ENCODE measurements around the gene CFAP77.

CFAP77 gene

DNA sequence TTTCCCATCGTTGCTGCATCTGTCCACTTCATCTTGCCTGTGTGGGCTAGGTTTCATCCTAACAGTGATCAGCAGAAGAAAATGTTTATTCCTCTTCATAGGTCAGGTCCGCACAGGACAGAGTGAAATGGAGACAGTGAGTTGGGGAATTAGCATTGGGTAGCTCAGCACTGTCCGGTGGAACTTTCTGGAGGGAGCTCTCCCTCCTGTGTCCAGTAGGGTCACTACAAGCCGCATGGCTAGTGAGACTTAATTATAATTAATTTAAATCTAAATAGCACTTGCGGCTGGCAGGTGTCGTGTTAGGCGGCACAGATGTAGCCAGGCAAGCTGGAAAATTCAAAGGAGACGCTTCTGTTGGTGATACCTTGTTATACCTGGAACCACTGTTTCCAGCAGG is 48.4 kb downstream of the CFAP77 start:
- Mint-ChIP-seq H3K36me3 (ENCODE audit: low read depth) (no peaks in the 10 kb centered on the region), H3K9me3 (no peaks in the 10 kb centered on the region), H3K27me3 (ENCODE audit: low read depth) (peaks cover 54% of the 10 kb centered on the region), H3K4me1 (peaks cover 11% of the 10 kb centered on the region), H3K4me3 (no peak overlapping the region), H3K27ac (no peak overlapping the region)
- TF ChIP-seq, protein P1, sequence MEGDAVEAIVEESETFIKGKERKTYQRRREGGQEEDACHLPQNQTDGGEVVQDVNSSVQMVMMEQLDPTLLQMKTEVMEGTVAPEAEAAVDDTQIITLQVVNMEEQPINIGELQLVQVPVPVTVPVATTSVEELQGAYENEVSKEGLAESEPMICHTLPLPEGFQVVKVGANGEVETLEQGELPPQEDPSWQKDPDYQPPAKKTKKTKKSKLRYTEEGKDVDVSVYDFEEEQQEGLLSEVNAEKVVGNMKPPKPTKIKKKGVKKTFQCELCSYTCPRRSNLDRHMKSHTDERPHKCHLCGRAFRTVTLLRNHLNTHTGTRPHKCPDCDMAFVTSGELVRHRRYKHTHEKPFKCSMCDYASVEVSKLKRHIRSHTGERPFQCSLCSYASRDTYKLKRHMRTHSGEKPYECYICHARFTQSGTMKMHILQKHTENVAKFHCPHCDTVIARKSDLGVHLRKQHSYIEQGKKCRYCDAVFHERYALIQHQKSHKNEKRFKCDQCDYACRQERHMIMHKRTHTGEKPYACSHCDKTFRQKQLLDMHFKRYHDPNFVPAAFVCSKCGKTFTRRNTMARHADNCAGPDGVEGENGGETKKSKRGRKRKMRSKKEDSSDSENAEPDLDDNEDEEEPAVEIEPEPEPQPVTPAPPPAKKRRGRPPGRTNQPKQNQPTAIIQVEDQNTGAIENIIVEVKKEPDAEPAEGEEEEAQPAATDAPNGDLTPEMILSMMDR (IDR thresholded peaks at IDR 0.05; ENCODE audit: unreplicated experiment in 3 of 3): no peak

DNA sequence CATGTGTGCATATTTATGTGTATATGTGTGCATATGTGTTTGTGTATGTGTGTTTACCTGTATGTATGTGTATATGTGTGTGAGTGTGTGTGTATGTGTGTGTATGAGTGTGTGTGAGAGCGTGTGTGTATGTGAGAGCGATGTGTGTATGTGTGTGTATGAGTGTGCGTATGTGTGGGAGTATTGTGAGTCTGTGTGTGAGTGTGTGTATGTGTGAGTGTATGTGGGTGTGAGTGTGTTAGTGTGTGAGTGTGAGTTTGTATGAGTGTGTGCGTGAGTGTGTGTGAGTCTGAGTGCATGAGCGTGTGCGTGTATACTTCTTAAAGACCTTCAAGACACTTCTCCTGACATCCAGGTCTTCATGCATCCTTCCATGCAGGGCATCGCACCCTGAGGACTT is 49.6 kb downstream of the CFAP77 start:
- no peaks in the 10 kb centered on the region for H3K9me3 Mint-ChIP-seq
- peaks cover 11% of the 10 kb centered on the region for H3K4me1 Mint-ChIP-seq
- no peaks in the 10 kb centered on the region for H3K36me3 Mint-ChIP-seq (ENCODE audit: low read depth)
- no peak overlapping the region for H3K4me3 Mint-ChIP-seq
- H3K27ac Mint-ChIP-seq: no peak overlapping the region
- H3K27me3 Mint-ChIP-seq (ENCODE audit: low read depth): peaks cover 52% of the 10 kb centered on the region
- TF ChIP-seq, protein P1 (IDR thresholded peaks at IDR 0.05; ENCODE audit: unreplicated experiment in 3 of 3): no peak

DNA sequence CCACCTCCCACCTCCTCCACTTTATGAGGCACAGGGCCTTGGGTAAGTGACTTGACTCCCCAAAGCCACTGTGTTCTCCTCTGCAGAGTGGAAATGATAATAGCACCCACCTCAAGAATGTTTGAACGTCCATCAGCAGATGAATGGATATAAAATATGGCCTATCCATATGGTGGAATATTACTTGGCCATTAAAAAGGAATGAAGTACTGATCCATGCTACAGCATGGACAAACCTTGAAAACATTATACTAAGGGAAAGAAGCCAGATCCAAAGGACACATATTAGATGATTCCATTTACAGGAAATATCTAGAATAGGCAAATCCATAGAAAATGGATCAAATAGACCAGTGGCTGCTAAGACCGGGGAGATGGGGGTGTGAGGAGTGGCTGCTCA is 50.2 kb downstream of the CFAP77 start:
- Mint-ChIP-seq H3K27ac (no peak overlapping the region), H3K4me3 (no peak overlapping the region), H3K4me1 (peaks cover 11% of the 10 kb centered on the region), H3K9me3 (no peaks in the 10 kb centered on the region), H3K27me3 (ENCODE audit: low read depth) (peaks cover 49% of the 10 kb centered on the region), H3K36me3 (ENCODE audit: low read depth) (no peaks in the 10 kb centered on the region)
- TF ChIP-seq, protein P1 (IDR thresholded peaks at IDR 0.05; ENCODE audit: unreplicated experiment in 3 of 3): no peak

DNA sequence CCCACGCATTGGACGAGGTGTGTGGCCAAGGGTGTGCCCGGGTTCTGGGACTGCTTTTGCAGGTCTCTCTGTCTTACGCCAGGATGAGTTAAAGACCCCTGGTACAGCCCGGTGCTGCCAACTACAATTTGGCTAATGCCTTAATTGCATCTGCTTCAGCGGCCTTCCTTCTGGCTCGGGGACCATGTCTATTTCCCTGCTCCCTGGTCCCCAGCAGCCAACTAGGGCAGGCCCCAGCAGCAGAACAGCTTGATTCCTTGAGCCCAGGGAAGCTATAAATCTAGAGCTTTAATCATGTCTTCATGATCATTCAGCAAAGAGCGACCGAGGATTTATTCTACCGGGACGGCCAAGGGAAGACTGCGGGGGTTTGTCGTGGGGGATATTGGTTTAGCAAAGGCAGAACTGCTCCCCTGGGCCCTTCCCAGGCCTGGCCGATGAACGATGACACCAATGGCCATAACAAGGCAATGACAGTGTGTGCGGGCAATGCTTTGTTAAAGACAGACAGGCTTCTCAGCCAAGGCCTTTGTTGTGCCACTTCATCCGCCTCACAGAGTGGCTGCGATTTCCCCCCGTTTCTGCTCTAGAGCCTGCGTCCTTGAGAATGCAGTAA is 51.4 kb downstream of the CFAP77 start:
- H3K4me1 Mint-ChIP-seq: peaks cover 11% of the 10 kb centered on the region
- H3K4me3 Mint-ChIP-seq: no peak overlapping the region
- H3K27me3 Mint-ChIP-seq (ENCODE audit: low read depth): peaks cover 49% of the 10 kb centered on the region
- TF ChIP-seq, protein P1 (IDR thresholded peaks at IDR 0.05; ENCODE audit: unreplicated experiment in 3 of 3): no peak
- H3K27ac Mint-ChIP-seq: no peak overlapping the region
- no peaks in the 10 kb centered on the region for H3K36me3 Mint-ChIP-seq (ENCODE audit: low read depth)
- H3K9me3 Mint-ChIP-seq: no peaks in the 10 kb centered on the region

DNA sequence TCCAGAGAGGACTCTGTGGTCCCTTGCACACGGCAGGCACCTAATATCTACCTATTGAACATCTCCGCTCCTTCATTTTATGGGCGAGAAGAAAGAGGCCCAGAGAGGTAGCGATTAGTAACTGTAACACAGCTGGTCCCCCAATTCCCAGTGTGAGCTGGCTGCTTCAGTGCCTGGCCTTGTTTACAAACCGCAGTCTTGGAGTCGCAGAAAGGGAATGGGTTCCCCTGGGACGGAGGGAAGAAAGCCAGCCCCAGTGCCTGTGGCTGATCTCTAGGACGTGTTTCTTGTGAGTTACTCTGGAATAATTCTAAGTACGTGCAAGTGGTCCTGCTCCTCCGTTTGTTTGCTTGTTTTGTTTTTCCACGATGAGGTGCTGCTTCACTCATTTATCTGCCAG is 52.0 kb downstream of the CFAP77 start:
- Mint-ChIP-seq H3K9me3 (no peaks in the 10 kb centered on the region), H3K4me1 (peaks cover 11% of the 10 kb centered on the region), H3K36me3 (ENCODE audit: low read depth) (no peaks in the 10 kb centered on the region), H3K27ac (no peak overlapping the region), H3K4me3 (no peak overlapping the region), H3K27me3 (ENCODE audit: low read depth) (peaks cover 47% of the 10 kb centered on the region)
- TF ChIP-seq, protein P1 (IDR thresholded peaks at IDR 0.05; ENCODE audit: unreplicated experiment in 3 of 3): no peak

DNA sequence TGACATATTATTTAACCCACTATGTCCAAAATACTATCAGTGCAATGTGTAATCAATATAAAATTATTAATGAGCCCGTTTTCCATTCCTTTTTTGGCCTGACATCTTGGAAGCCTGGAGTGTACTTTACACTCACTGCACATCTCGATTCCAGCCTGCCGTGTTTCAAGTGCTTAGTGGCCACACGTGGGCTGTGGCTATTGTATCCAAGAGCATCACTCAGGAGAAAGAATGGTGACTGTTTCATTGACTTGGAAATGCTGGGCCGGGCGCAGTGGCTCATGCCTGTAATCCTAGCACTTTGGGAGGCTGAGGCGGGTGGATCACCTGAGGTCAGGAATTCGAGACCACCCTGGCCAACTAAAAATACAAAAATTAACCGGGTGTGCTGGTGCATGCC is 54.5 kb downstream of the CFAP77 start:
- Mint-ChIP-seq H3K36me3 (ENCODE audit: low read depth) (no peaks in the 10 kb centered on the region), H3K9me3 (peaks cover 5% of the 10 kb centered on the region), H3K27ac (no peak overlapping the region), H3K27me3 (ENCODE audit: low read depth) (peaks cover 49% of the 10 kb centered on the region), H3K4me3 (no peak overlapping the region), H3K4me1 (no peaks in the 10 kb centered on the region)
- TF ChIP-seq, protein P1 (IDR thresholded peaks at IDR 0.05; ENCODE audit: unreplicated experiment in 3 of 3): no peak
